ENCODE results near the gene IFNAR1.

Gene IFNAR1

GRCh38 chr21:33388188-33388587 is 63.4 kb downstream of the IFNAR1 start:
- no peak overlapping the region for H3K27ac ChIP-seq (ENCODE audit: low read depth, low read length)
- H3K4me1 ChIP-seq (ENCODE audit: control insufficient read depth, insufficient read depth, low read length, unreplicated experiment): peaks cover 7% of the 10 kb centered on the region

GRCh38 chr21:33390479-33390878 is 65.7 kb downstream of the IFNAR1 start:
- H3K27ac ChIP-seq (ENCODE audit: low read depth, low read length): no peak overlapping the region
- H3K36me3 ChIP-seq (ENCODE audit: insufficient read depth, low read length): no peaks in the 10 kb centered on the region
- no peaks in the 10 kb centered on the region for H3K79me2 ChIP-seq (ENCODE audit: control insufficient read depth, insufficient read depth, low read length, unreplicated experiment)
- no peak overlapping the region for H2AFZ ChIP-seq (ENCODE audit: low read length, unreplicated experiment)
- no peaks in the 10 kb centered on the region for H3K27me3 ChIP-seq (ENCODE audit: insufficient read depth, low read length)
- no peak overlapping the region for H3K4me3 ChIP-seq (ENCODE audit: low read depth, low read length)
- peaks cover 4% of the 10 kb centered on the region for H3K4me1 ChIP-seq (ENCODE audit: control insufficient read depth, insufficient read depth, low read length, unreplicated experiment)

More at GRCh38 chr21:33388188-33388587, 63.4 kb downstream of the IFNAR1 start:
- H2AFZ ChIP-seq (ENCODE audit: low read length, unreplicated experiment): no peak overlapping the region
- H3K4me3 ChIP-seq (ENCODE audit: low read depth, low read length): no peak overlapping the region
- no peaks in the 10 kb centered on the region for H3K36me3 ChIP-seq (ENCODE audit: insufficient read depth, low read length)
- no peaks in the 10 kb centered on the region for H3K79me2 ChIP-seq (ENCODE audit: control insufficient read depth, insufficient read depth, low read length, unreplicated experiment)
- H3K27me3 ChIP-seq (ENCODE audit: insufficient read depth, low read length): no peaks in the 10 kb centered on the region

GRCh38 chr21:33391656-33392055 is 66.9 kb downstream of the IFNAR1 start:
- Histone ChIP-seq H3K27ac (ENCODE audit: low read depth, low read length) (no peak overlapping the region), H2AFZ (ENCODE audit: low read length, unreplicated experiment) (no peak overlapping the region), H3K36me3 (ENCODE audit: insufficient read depth, low read length) (no peaks in the 10 kb centered on the region), H3K79me2 (ENCODE audit: control insufficient read depth, insufficient read depth, low read length, unreplicated experiment) (no peaks in the 10 kb centered on the region), H3K4me1 (ENCODE audit: control insufficient read depth, insufficient read depth, low read length, unreplicated experiment) (peaks cover 15% of the 10 kb centered on the region), H3K4me3 (ENCODE audit: low read depth, low read length) (no peak overlapping the region), H3K27me3 (ENCODE audit: insufficient read depth, low read length) (no peaks in the 10 kb centered on the region)

- Histone ChIP-seq H3K79me2 (ENCODE audit: control insufficient read depth, insufficient read depth, low read length, unreplicated experiment) (no peaks in the 10 kb centered on the region), H3K4me3 (ENCODE audit: low read depth, low read length) (no peak overlapping the region), H3K36me3 (ENCODE audit: insufficient read depth, low read length) (no peaks in the 10 kb centered on the region), H2AFZ (ENCODE audit: low read length, unreplicated experiment) (no peak overlapping the region), H3K4me1 (ENCODE audit: control insufficient read depth, insufficient read depth, low read length, unreplicated experiment) (peaks cover 18% of the 10 kb centered on the region), H3K27ac (ENCODE audit: low read depth, low read length) (no peak overlapping the region), H3K27me3 (ENCODE audit: insufficient read depth, low read length) (no peaks in the 10 kb centered on the region)
These were observed 67.7 kb downstream of the IFNAR1 start for GRCh38 chr21:33392284-33392985.

- no peak overlapping the region for H3K4me3 ChIP-seq (ENCODE audit: low read depth, low read length)
- no peaks in the 10 kb centered on the region for H3K27me3 ChIP-seq (ENCODE audit: insufficient read depth, low read length)
- H3K4me1 ChIP-seq (ENCODE audit: control insufficient read depth, insufficient read depth, low read length, unreplicated experiment): peaks cover 18% of the 10 kb centered on the region
These were observed 68.6 kb downstream of the IFNAR1 start for GRCh38 chr21:33393348-33393747.

GRCh38 chr21:33394260-33394659 is 69.5 kb downstream of the IFNAR1 start:
- Histone ChIP-seq H3K4me3 (ENCODE audit: low read depth, low read length) (no peak overlapping the region), H3K79me2 (ENCODE audit: control insufficient read depth, insufficient read depth, low read length, unreplicated experiment) (no peaks in the 10 kb centered on the region), H2AFZ (ENCODE audit: low read length, unreplicated experiment) (no peak overlapping the region), H3K4me1 (ENCODE audit: control insufficient read depth, insufficient read depth, low read length, unreplicated experiment) (peaks cover 18% of the 10 kb centered on the region), H3K27me3 (ENCODE audit: insufficient read depth, low read length) (no peaks in the 10 kb centered on the region), H3K36me3 (ENCODE audit: insufficient read depth, low read length) (no peaks in the 10 kb centered on the region), H3K27ac (ENCODE audit: low read depth, low read length) (no peak overlapping the region)

More at GRCh38 chr21:33393348-33393747, 68.6 kb downstream of the IFNAR1 start:
- H3K36me3 ChIP-seq (ENCODE audit: insufficient read depth, low read length): no peaks in the 10 kb centered on the region
- no peaks in the 10 kb centered on the region for H3K79me2 ChIP-seq (ENCODE audit: control insufficient read depth, insufficient read depth, low read length, unreplicated experiment)
- H3K27ac ChIP-seq (ENCODE audit: low read depth, low read length): no peak overlapping the region
- no peak overlapping the region for H2AFZ ChIP-seq (ENCODE audit: low read length, unreplicated experiment)

GRCh38 chr21:33395891-33396331 is 71.1 kb downstream of the IFNAR1 start:
- Histone ChIP-seq H3K27me3 (ENCODE audit: insufficient read depth, low read length) (no peaks in the 10 kb centered on the region), H3K79me2 (ENCODE audit: control insufficient read depth, insufficient read depth, low read length, unreplicated experiment) (no peaks in the 10 kb centered on the region), H3K4me3 (ENCODE audit: low read depth, low read length) (no peak overlapping the region), H3K27ac (ENCODE audit: low read depth, low read length) (peak overlapping the region; percentile 42; the same call in 1 of the 2 replicates), H3K36me3 (ENCODE audit: insufficient read depth, low read length) (no peaks in the 10 kb centered on the region), H2AFZ (ENCODE audit: low read length, unreplicated experiment) (no peak overlapping the region), H3K4me1 (ENCODE audit: control insufficient read depth, insufficient read depth, low read length, unreplicated experiment) (peaks cover 18% of the 10 kb centered on the region)

GRCh38 chr21:33396436-33396835 is 71.7 kb downstream of the IFNAR1 start:
- Histone ChIP-seq H3K4me3 (ENCODE audit: low read depth, low read length) (no peak overlapping the region), H3K79me2 (ENCODE audit: control insufficient read depth, insufficient read depth, low read length, unreplicated experiment) (no peaks in the 10 kb centered on the region), H3K4me1 (ENCODE audit: control insufficient read depth, insufficient read depth, low read length, unreplicated experiment) (peaks cover 18% of the 10 kb centered on the region), H3K27ac (ENCODE audit: low read depth, low read length) (peak overlapping the region; percentile 74), H3K36me3 (ENCODE audit: insufficient read depth, low read length) (no peaks in the 10 kb centered on the region), H3K27me3 (ENCODE audit: insufficient read depth, low read length) (no peaks in the 10 kb centered on the region), H2AFZ (ENCODE audit: low read length, unreplicated experiment) (no peak overlapping the region)

- H3K27me3 ChIP-seq (ENCODE audit: insufficient read depth, low read length): no peaks in the 10 kb centered on the region
- no peak overlapping the region for H3K4me3 ChIP-seq (ENCODE audit: low read depth, low read length)
- H3K36me3 ChIP-seq (ENCODE audit: insufficient read depth, low read length): no peaks in the 10 kb centered on the region
- peak overlapping the region; percentile 74 for H3K27ac ChIP-seq (ENCODE audit: low read depth, low read length)
- peaks cover 18% of the 10 kb centered on the region for H3K4me1 ChIP-seq (ENCODE audit: control insufficient read depth, insufficient read depth, low read length, unreplicated experiment)
- H2AFZ ChIP-seq (ENCODE audit: low read length, unreplicated experiment): no peak overlapping the region
- H3K79me2 ChIP-seq (ENCODE audit: control insufficient read depth, insufficient read depth, low read length, unreplicated experiment): no peaks in the 10 kb centered on the region
These were observed 72.2 kb downstream of the IFNAR1 start for GRCh38 chr21:33396951-33397350.

- Histone ChIP-seq H3K4me1 (ENCODE audit: control insufficient read depth, insufficient read depth, low read length, unreplicated experiment) (peaks cover 26% of the 10 kb centered on the region), H3K27me3 (ENCODE audit: insufficient read depth, low read length) (no peaks in the 10 kb centered on the region), H2AFZ (ENCODE audit: low read length, unreplicated experiment) (no peak overlapping the region), H3K4me3 (ENCODE audit: low read depth, low read length) (no peak overlapping the region), H3K36me3 (ENCODE audit: insufficient read depth, low read length) (no peaks in the 10 kb centered on the region), H3K79me2 (ENCODE audit: control insufficient read depth, insufficient read depth, low read length, unreplicated experiment) (no peaks in the 10 kb centered on the region), H3K27ac (ENCODE audit: low read depth, low read length) (peak overlapping the region; percentile 74; the same call in 1 of the 2 replicates)
These were observed 72.9 kb downstream of the IFNAR1 start for GRCh38 chr21:33397717-33398116.

GRCh38 chr21:33398361-33398760 is 73.6 kb downstream of the IFNAR1 start:
- Histone ChIP-seq H3K4me1 (ENCODE audit: control insufficient read depth, insufficient read depth, low read length, unreplicated experiment) (peaks cover 26% of the 10 kb centered on the region), H2AFZ (ENCODE audit: low read length, unreplicated experiment) (no peak overlapping the region), H3K79me2 (ENCODE audit: control insufficient read depth, insufficient read depth, low read length, unreplicated experiment) (peaks cover under 1% of the 10 kb centered on the region), H3K27me3 (ENCODE audit: insufficient read depth, low read length) (no peaks in the 10 kb centered on the region), H3K36me3 (ENCODE audit: insufficient read depth, low read length) (no peaks in the 10 kb centered on the region), H3K4me3 (ENCODE audit: low read depth, low read length) (no peak overlapping the region), H3K27ac (ENCODE audit: low read depth, low read length) (no peak overlapping the region)
